ENCODE measurements around the gene OGDH.
"Not testable (repeated sequence)": the region's sequence is repeated elsewhere in the genome, so short reads cannot be mapped to it uniquely, and the experiment has no call there.

OGDH gene

GRCh38 chr7:44711528-44711927 lies 105.1 kb downstream of the OGDH start:
- TF ChIP-seq SUZ12 (IDR thresholded peaks at IDR 0.05; ENCODE audit: extremely low read depth, insufficient read depth, insufficient read length) (no peak), YY1 (IDR thresholded peaks at IDR 0.05; ENCODE audit: insufficient read depth, insufficient read length) (no peak), ZNF274 (IDR thresholded peaks at IDR 0.05; ENCODE audit: low read depth, low read length) (no peak)
- Histone ChIP-seq H3K9me3 (ENCODE audit: insufficient read depth, low read length) (no peaks in the 10 kb centered on the region), H3K9ac (ENCODE audit: insufficient read length, low read depth) (no peak overlapping the region), H3K4me3 (ENCODE audit: insufficient read length, low read depth) (no peak overlapping the region), H3K4me1 (ENCODE audit: insufficient read depth, insufficient read length) (no peaks in the 10 kb centered on the region), H3K36me3 (ENCODE audit: insufficient read depth, insufficient read length, low read length) (peaks cover 34% of the 10 kb centered on the region), H3K27me3 (ENCODE audit: insufficient read depth, insufficient read length) (no peaks in the 10 kb centered on the region)
- no peak for DNase-seq (ENCODE audit: low read depth, low spot score)

- Histone ChIP-seq H3K9ac (ENCODE audit: insufficient read length, low read depth) (no peak overlapping the region), H3K4me1 (ENCODE audit: insufficient read depth, insufficient read length) (no peaks in the 10 kb centered on the region), H3K36me3 (ENCODE audit: insufficient read depth, insufficient read length, low read length) (peaks cover 33% of the 10 kb centered on the region), H3K9me3 (ENCODE audit: insufficient read depth, low read length) (no peaks in the 10 kb centered on the region), H3K4me3 (ENCODE audit: insufficient read length, low read depth) (no peak overlapping the region), H3K27me3 (ENCODE audit: insufficient read depth, insufficient read length) (no peaks in the 10 kb centered on the region)
- TF ChIP-seq YY1 (IDR thresholded peaks at IDR 0.05; ENCODE audit: insufficient read depth, insufficient read length): no peak
- DNase-seq (ENCODE audit: low read depth, low spot score): no peak
These were observed 105.6 kb downstream of the OGDH start for GRCh38 chr7:44712012-44712411.

- Histone ChIP-seq H3K9ac (ENCODE audit: insufficient read length, low read depth) (no peak overlapping the region), H3K36me3 (ENCODE audit: insufficient read depth, insufficient read length, low read length) (peaks cover 22% of the 10 kb centered on the region), H3K4me1 (ENCODE audit: insufficient read depth, insufficient read length) (no peaks in the 10 kb centered on the region), H3K4me3 (ENCODE audit: insufficient read length, low read depth) (no peak overlapping the region), H3K9me3 (ENCODE audit: insufficient read depth, low read length) (no peaks in the 10 kb centered on the region), H3K27me3 (ENCODE audit: insufficient read depth, insufficient read length) (no peaks in the 10 kb centered on the region)
- TF ChIP-seq YY1 (IDR thresholded peaks at IDR 0.05; ENCODE audit: insufficient read depth, insufficient read length): no peak
- no peak for TF ChIP-seq ZNF274 (IDR thresholded peaks at IDR 0.05; ENCODE audit: low read depth, low read length)
- no peak for TF ChIP-seq SUZ12 (IDR thresholded peaks at IDR 0.05; ENCODE audit: extremely low read depth, insufficient read depth, insufficient read length)
- DNase-seq (ENCODE audit: low read depth, low spot score): no peak
These were observed 106.7 kb downstream of the OGDH start for GRCh38 chr7:44713141-44713540.

- Histone ChIP-seq H3K27me3 (ENCODE audit: insufficient read depth, insufficient read length) (no peaks in the 10 kb centered on the region), H3K36me3 (ENCODE audit: insufficient read depth, insufficient read length, low read length) (peaks cover 16% of the 10 kb centered on the region), H3K9ac (ENCODE audit: insufficient read length, low read depth) (no peak overlapping the region), H3K4me3 (ENCODE audit: insufficient read length, low read depth) (no peak overlapping the region), H3K9me3 (ENCODE audit: insufficient read depth, low read length) (no peaks in the 10 kb centered on the region), H3K4me1 (ENCODE audit: insufficient read depth, insufficient read length) (no peaks in the 10 kb centered on the region)
- TF ChIP-seq YY1 (IDR thresholded peaks at IDR 0.05; ENCODE audit: insufficient read depth, insufficient read length): no peak
- DNase-seq (ENCODE audit: low read depth, low spot score): no peak
These were observed 107.4 kb downstream of the OGDH start for GRCh38 chr7:44713680-44714335.

- Histone ChIP-seq H3K9ac (ENCODE audit: insufficient read length, low read depth) (no peak overlapping the region), H3K4me1 (ENCODE audit: insufficient read depth, insufficient read length) (no peaks in the 10 kb centered on the region), H3K9me3 (ENCODE audit: insufficient read depth, low read length) (peaks cover 14% of the 10 kb centered on the region), H3K36me3 (ENCODE audit: insufficient read depth, insufficient read length, low read length) (no peaks in the 10 kb centered on the region), H3K27me3 (ENCODE audit: insufficient read depth, insufficient read length) (no peaks in the 10 kb centered on the region), H3K4me3 (ENCODE audit: insufficient read length, low read depth) (no peak overlapping the region)
- no peak for DNase-seq (ENCODE audit: low read depth, low spot score)
- TF ChIP-seq YY1 (IDR thresholded peaks at IDR 0.05; ENCODE audit: insufficient read depth, insufficient read length): no peak
- no peak for TF ChIP-seq SUZ12 (IDR thresholded peaks at IDR 0.05; ENCODE audit: extremely low read depth, insufficient read depth, insufficient read length)
- no peak for TF ChIP-seq ZNF274 (IDR thresholded peaks at IDR 0.05; ENCODE audit: low read depth, low read length)
These were observed 109.8 kb downstream of the OGDH start for GRCh38 chr7:44716205-44716604.

- Histone ChIP-seq H3K9ac (ENCODE audit: insufficient read length, low read depth) (no peak overlapping the region), H3K4me1 (ENCODE audit: insufficient read depth, insufficient read length) (no peaks in the 10 kb centered on the region), H3K36me3 (ENCODE audit: insufficient read depth, insufficient read length, low read length) (no peaks in the 10 kb centered on the region), H3K27me3 (ENCODE audit: insufficient read depth, insufficient read length) (no peaks in the 10 kb centered on the region), H3K4me3 (ENCODE audit: insufficient read length, low read depth) (no peak overlapping the region), H3K9me3 (ENCODE audit: insufficient read depth, low read length) (peaks cover 14% of the 10 kb centered on the region)
- DNase-seq (ENCODE audit: low read depth, low spot score): no peak
- TF ChIP-seq ZNF274 (IDR thresholded peaks at IDR 0.05; ENCODE audit: low read depth, low read length): no peak
- TF ChIP-seq YY1 (IDR thresholded peaks at IDR 0.05; ENCODE audit: insufficient read depth, insufficient read length): no peak
- no peak for TF ChIP-seq SUZ12 (IDR thresholded peaks at IDR 0.05; ENCODE audit: extremely low read depth, insufficient read depth, insufficient read length)
These were observed 113.9 kb downstream of the OGDH start for GRCh38 chr7:44720301-44720700.

GRCh38 chr7:44724276-44724675 lies 117.8 kb downstream of the OGDH start:
- peaks cover 14% of the 10 kb centered on the region for H3K9me3 ChIP-seq (ENCODE audit: insufficient read depth, low read length)
- no peak for DNase-seq (ENCODE audit: low read depth, low spot score)
- no peaks in the 10 kb centered on the region for H3K27me3 ChIP-seq (ENCODE audit: insufficient read depth, insufficient read length)
- H3K9ac ChIP-seq (ENCODE audit: insufficient read length, low read depth): no peak overlapping the region
- no peaks in the 10 kb centered on the region for H3K36me3 ChIP-seq (ENCODE audit: insufficient read depth, insufficient read length, low read length)
- TF ChIP-seq YY1 (IDR thresholded peaks at IDR 0.05; ENCODE audit: insufficient read depth, insufficient read length) (no peak), ZNF274 (IDR thresholded peaks at IDR 0.05; ENCODE audit: low read depth, low read length) (no peak), SUZ12 (IDR thresholded peaks at IDR 0.05; ENCODE audit: extremely low read depth, insufficient read depth, insufficient read length) (no peak)
- no peaks in the 10 kb centered on the region for H3K4me1 ChIP-seq (ENCODE audit: insufficient read depth, insufficient read length)
- H3K4me3 ChIP-seq (ENCODE audit: insufficient read length, low read depth): no peak overlapping the region

GRCh38 chr7:44726250-44726649 lies 119.8 kb downstream of the OGDH start:
- not testable (repeated sequence) for H3K9me3 ChIP-seq (ENCODE audit: insufficient read depth, low read length); H3K4me1 ChIP-seq (ENCODE audit: insufficient read depth, insufficient read length); H3K9ac ChIP-seq (ENCODE audit: insufficient read length, low read depth); H3K4me3 ChIP-seq (ENCODE audit: insufficient read length, low read depth); DNase-seq (ENCODE audit: low read depth, low spot score); H3K27me3 ChIP-seq (ENCODE audit: insufficient read depth, insufficient read length); H3K36me3 ChIP-seq (ENCODE audit: insufficient read depth, insufficient read length, low read length)

Data from NT2/D1 (cell line).